ENCODE results near the gene CHAD. TPM values are rescaled to one million over a fixed set of nuclear protein-coding genes. Genes with fewer than 3 reads are reported as not detected.

The CHAD gene
- total and polyA plus RNA-seq, 2 of the 13 experiments (the other 11 are each of a cell fraction or from before 2014, with no cell fraction given) = 1.4 TPM; not detected in 1

GRCh38 chr17:50514388-50514787 is 45.7 kb upstream of the CHAD start:
- FAIRE-seq (no peak), ATAC-seq (no peak), DNase-seq (ENCODE audit: low spot score) (no peak)
- no TSS peak for BruUV-seq (replicated peaks)
- Histone ChIP-seq H3K79me2 (ENCODE audit: insufficient read depth, low read length) (no peaks in the 10 kb centered on the region), H3K27ac (ENCODE audit: extremely low read length, insufficient read depth, low read length) (no peak overlapping the region), H3K9me3 (ENCODE audit: low read length) (no peaks in the 10 kb centered on the region), H3K4me3 (replicated peaks in 1 of 3; ENCODE audit: insufficient read depth in 1 of 3, low read depth in 2 of 3, low read length in 3 of 3) (no peak overlapping the region), H3K4me1 (ENCODE audit: insufficient read depth, low read length) (peaks cover 58% of the 10 kb centered on the region), H3K4me2 (ENCODE audit: low read depth, low read length) (no peak overlapping the region; the same call in 1 of the 2 replicates), H3K36me3 (replicated peaks in 1 of 2; ENCODE audit: control insufficient read depth in 1 of 2, insufficient read depth in 2 of 2, low read length in 2 of 2) (no peaks in the 10 kb centered on the region), H2AFZ (ENCODE audit: low read length) (no peak overlapping the region), H3K9ac (ENCODE audit: insufficient read depth, low read depth, low read length) (no peak overlapping the region), H4K20me1 (ENCODE audit: insufficient read depth, low read length) (no peaks in the 10 kb centered on the region), H3K27me3 (ENCODE audit: control insufficient read depth in 1 of 2, insufficient read depth in 2 of 2, low read length in 2 of 2) (peaks cover 0 to 8% of the 10 kb centered on the region in 2 experiments; a peak in 1 of 5 replicates)
- ChIA-PET POLR2A (interaction anchor here (1.8 kb wide), 1 partner anchor 11 kb away, joined by 4 read pairs; no protein-coding TSS in a partner anchor), CTCF (ENCODE audit: low intra/inter-chr PET ratio, low total read pairs) (no interaction called here)
- WGBS (ENCODE audit: low lambda C conversion rate) = 2% methylated on average over 3 of the region's 3 CpGs
- in situ Hi-C loops (cut with HindIII; ENCODE audit: extremely low pct_ligation_motif_present, low pct_unique_long_range_greater_than_20kb) (no loop called here), intact Hi-C loops (cut with micrococcal nuclease; ENCODE audit: unreplicated experiment) (no loop called here)
- TF ChIP-seq ZNF563 (CRISPR knock-in tag; IDR thresholded peaks at IDR 0.05) (peak; percentile 93), TAF1 (CRISPR knock-in tag; IDR thresholded peaks at IDR 0.05) (no peak), ZNF709 (CRISPR knock-in tag; IDR thresholded peaks at IDR 0.05) (no peak), REL (CRISPR knock-in tag; conservative IDR thresholded peaks at IDR 0.05) (no peak), TRIM22 (IDR thresholded peaks at IDR 0.05) (no peak), NR2F1 (CRISPR knock-in tag; IDR thresholded peaks at IDR 0.05) (peak in 1 of 2 experiments; percentile 61; a peak in 1 of 4 replicates), ATF2 (CRISPR knock-in tag; IDR thresholded peaks at IDR 0.05) (no peak), ZNF510 (CRISPR knock-in tag; IDR thresholded peaks at IDR 0.05; ENCODE audit: low read depth) (no peak), ZFP36L1 (CRISPR knock-in tag; IDR thresholded peaks at IDR 0.05) (no peak), ZNF775 (CRISPR knock-in tag; IDR thresholded peaks at IDR 0.05; ENCODE audit: borderline replicate concordance) (no peak), KDM1A (CRISPR knock-in tag; IDR thresholded peaks at IDR 0.05) (no peak), GATAD2A (CRISPR knock-in tag; IDR thresholded peaks at IDR 0.05) (no peak), CEBPZ (IDR thresholded peaks at IDR 0.05; ENCODE audit: low read length) (no peak)
- TF ChIP-seq, protein P1, sequence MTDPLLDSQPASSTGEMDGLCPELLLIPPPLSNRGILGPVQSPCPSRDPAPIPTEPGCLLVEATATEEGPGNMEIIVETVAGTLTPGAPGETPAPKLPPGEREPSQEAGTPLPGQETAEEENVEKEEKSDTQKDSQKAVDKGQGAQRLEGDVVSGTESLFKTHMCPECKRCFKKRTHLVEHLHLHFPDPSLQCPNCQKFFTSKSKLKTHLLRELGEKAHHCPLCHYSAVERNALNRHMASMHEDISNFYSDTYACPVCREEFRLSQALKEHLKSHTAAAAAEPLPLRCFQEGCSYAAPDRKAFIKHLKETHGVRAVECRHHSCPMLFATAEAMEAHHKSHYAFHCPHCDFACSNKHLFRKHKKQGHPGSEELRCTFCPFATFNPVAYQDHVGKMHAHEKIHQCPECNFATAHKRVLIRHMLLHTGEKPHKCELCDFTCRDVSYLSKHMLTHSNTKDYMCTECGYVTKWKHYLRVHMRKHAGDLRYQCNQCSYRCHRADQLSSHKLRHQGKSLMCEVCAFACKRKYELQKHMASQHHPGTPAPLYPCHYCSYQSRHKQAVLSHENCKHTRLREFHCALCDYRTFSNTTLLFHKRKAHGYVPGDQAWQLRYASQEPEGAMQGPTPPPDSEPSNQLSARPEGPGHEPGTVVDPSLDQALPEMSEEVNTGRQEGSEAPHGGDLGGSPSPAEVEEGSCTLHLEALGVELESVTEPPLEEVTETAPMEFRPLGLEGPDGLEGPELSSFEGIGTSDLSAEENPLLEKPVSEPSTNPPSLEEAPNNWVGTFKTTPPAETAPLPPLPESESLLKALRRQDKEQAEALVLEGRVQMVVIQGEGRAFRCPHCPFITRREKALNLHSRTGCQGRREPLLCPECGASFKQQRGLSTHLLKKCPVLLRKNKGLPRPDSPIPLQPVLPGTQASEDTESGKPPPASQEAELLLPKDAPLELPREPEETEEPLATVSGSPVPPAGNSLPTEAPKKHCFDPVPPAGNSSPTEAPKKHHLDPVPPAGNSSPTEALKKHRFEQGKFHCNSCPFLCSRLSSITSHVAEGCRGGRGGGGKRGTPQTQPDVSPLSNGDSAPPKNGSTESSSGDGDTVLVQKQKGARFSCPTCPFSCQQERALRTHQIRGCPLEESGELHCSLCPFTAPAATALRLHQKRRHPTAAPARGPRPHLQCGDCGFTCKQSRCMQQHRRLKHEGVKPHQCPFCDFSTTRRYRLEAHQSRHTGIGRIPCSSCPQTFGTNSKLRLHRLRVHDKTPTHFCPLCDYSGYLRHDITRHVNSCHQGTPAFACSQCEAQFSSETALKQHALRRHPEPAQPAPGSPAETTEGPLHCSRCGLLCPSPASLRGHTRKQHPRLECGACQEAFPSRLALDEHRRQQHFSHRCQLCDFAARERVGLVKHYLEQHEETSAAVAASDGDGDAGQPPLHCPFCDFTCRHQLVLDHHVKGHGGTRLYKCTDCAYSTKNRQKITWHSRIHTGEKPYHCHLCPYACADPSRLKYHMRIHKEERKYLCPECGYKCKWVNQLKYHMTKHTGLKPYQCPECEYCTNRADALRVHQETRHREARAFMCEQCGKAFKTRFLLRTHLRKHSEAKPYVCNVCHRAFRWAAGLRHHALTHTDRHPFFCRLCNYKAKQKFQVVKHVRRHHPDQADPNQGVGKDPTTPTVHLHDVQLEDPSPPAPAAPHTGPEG (CRISPR knock-in tag; IDR thresholded peaks at IDR 0.05) = no peak
